HFF-Myc (cell line): ENCODE data around the gene EMC6.

Source experiments
- DNase-seq: peaks from one replicate; pipeline ENCODE4 v3.0.0-alpha.2; 2011; ENCODE audit warnings: low read depth; ENCODE audit errors: extremely low read depth
- H3K4me3 ChIP-seq: replicated peaks from 2 replicates; pipeline ENCODE4 v1.5.1; 2011; ENCODE audit warnings: low read depth, mild to moderate bottlenecking, control low read depth, low read length
- TF ChIP-seq, protein P1 (sequence below): IDR thresholded peaks from 2 replicates; pipeline ENCODE4 v1.5.1; 2012; ENCODE audit warnings: mild to moderate bottlenecking, low read depth, low read length, control low read depth; ENCODE audit errors: missing control alignments

The EMC6 gene

DNA sequence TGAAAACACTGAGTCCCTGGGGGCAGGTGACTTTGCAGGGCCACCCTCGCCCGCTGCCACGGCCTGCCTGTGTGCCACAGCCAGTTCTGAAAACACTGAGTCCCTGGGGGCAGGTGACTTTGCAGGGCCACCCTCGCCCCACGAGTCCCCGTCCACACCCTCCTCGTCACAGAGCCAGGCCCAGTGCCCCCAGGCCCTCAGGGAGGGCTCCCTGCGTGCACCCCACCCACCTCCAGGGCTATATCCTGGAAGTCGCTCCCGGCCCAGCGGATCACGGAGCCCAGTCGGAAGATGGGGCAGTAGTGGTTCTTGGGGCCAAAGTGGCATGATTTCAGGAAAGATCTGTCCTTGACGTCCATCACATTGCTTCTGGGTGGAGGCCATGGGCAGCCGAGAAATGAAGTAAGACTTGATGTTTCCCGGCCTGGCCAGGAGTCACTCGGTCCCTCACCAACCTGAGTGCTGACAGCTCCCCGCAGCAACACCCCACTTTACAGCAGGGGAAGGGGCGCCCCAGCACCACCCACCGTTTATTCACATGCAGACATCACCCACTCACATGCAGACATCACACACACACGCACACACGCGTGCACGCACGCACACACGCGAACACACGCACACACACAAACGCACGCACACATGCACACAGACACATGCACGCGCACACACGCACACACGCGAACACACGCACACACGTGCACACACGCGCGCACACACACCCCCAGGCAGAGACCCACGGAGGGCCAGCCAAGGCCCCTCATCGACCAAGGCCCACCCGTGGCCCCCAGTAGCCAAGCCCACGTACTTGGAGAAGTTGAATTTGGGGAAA, 20.9 kb downstream of the EMC6 start:
- DNase-seq = no peak
- no peak overlapping the region for H3K4me3 ChIP-seq
- TF ChIP-seq, protein P1, sequence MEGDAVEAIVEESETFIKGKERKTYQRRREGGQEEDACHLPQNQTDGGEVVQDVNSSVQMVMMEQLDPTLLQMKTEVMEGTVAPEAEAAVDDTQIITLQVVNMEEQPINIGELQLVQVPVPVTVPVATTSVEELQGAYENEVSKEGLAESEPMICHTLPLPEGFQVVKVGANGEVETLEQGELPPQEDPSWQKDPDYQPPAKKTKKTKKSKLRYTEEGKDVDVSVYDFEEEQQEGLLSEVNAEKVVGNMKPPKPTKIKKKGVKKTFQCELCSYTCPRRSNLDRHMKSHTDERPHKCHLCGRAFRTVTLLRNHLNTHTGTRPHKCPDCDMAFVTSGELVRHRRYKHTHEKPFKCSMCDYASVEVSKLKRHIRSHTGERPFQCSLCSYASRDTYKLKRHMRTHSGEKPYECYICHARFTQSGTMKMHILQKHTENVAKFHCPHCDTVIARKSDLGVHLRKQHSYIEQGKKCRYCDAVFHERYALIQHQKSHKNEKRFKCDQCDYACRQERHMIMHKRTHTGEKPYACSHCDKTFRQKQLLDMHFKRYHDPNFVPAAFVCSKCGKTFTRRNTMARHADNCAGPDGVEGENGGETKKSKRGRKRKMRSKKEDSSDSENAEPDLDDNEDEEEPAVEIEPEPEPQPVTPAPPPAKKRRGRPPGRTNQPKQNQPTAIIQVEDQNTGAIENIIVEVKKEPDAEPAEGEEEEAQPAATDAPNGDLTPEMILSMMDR = no peak

DNA sequence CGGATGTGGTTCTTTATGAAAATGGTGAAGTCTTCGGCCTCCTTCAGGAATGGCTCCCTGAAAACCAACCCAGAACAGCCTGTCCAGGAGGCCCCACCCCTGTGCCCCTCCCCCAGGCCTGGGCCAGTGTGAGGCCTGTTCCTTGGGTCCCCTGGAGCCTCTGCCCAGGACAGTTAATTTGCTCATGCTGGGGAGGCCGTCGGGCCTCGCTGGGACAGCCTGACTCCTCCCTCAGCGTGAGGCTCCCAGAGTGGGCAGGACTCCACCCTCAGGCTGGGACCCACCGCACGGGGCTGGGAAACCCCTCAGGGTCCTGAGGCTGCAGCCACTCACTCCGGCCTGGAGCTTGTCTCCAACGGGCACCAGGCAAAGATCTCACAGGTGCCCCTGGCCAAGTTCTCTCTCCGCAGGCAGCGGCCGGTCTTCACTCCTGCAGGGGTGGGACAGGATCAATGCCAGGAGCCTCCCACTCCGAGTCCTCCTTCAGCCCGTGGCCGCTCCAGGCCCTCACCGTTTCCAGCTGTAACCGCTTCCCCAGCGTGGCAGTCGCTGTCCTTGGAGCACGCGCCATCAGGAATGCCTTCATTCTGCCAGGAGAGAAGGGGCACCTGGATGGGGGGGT, 21.6 kb downstream of the EMC6 start:
- TF ChIP-seq, protein P1 = no peak
- no peak overlapping the region for H3K4me3 ChIP-seq
- no peak for DNase-seq

DNA sequence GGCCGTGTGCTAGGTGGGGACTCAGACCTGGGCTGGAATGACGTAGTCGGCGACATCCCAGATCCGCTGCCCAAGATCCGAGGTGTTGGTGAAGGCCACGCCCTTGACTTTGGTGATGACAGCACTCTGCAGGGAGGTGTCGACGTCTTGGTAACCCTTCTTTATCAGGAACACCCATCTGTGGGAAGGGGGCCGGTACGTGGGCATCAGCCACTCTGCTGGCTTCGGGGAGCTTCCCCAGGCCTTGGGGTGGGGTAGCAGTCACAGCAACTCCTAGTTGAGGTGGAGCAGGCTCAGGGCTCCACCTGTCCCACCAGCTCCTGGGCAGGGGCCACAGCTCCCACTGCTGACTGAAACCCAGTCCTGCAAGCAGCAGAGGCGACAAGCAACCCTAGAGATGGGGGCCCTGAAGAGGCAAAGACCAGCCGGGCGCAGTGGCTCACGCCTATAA, 23.0 kb downstream of the EMC6 start:
- TF ChIP-seq, protein P1 = no peak
- DNase-seq = no peak
- no peak overlapping the region for H3K4me3 ChIP-seq

DNA sequence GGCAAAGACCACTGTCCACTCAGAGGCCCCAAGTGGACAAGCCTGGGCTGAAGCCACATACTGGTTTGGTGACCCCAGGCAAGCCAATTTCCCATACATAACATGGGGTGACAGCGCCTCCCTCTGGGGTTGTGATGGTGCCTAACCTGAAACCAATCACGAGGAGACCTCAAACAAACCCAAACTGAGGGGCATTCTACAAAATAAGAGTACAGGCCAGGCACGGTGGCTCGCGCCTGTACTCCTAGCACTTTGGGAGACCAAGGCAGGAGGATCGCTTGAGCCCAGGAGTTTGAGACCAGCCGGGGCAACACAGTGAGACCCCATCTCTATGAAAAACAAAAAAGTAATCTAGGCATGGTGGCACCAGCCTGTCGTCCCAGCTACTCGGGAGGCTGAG, 23.7 kb downstream of the EMC6 start:
- DNase-seq = no peak
- TF ChIP-seq, protein P1 = no peak
- no peak overlapping the region for H3K4me3 ChIP-seq

DNA sequence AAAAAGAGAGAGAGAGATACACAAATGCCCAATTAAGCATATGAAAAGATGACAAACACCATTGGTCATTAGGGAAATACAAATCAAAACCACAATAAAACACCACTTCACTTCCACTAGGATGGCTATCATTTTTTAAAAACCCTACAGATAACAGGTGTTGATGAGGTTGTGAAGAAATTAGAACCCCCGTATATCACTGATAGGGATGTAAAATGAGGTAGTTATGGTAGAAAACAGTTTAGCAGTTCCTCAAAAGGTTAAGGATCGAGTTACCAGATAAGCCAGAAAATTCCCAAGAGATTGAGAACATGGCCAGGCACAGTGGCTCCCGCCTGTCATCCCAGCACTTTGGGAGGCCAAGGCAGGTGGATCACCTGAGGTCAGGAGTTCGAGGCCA, 24.5 kb downstream of the EMC6 start:
- DNase-seq = no peak
- TF ChIP-seq, protein P1 = no peak
- H3K4me3 ChIP-seq = no peak overlapping the region

DNA sequence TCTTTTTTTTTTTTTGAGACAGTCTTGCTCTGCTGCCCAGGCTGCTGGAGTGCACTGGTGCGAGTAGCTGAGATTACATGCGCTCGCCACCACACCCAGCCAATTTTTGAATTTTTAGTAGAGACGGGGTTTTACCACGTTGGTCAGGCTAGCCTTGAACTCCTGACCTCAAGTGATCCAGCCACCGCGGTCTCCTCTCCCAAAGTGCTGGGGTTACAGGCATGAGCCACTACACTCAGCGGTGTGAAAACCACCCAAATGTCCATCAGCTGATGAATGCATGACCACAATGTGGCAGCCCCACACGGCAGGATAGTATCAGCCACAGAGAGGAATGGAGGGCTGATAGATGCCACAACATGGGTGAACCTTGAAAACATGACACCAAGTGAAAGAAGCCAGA, 25.2 kb downstream of the EMC6 start:
- no peak for DNase-seq
- TF ChIP-seq, protein P1 = no peak
- H3K4me3 ChIP-seq = no peak overlapping the region
